GM19043 (cell line): ENCODE results near the gene THAP8.

Experiments
- ATAC-seq: cut with Tn5 transposase; IDR thresholded peaks from one replicate; pipeline ENCODE4 v1.9.1; 2021; ENCODE audit warnings: low read depth; ENCODE audit not compliant: unreplicated experiment

Gene THAP8

GRCh38 chr19:35995048-35995993 lies 58.8 kb downstream of the THAP8 start, which contains the start of gene SDHAF1:
TSS of gene SDHAF1 (plus strand) at chr19:35995188. CDS start at chr19:35995275, 87 bp downstream.
- ATAC-seq: peak; percentile 80

GRCh38 chr19:35993923-35994598 lies 60.0 kb downstream of the THAP8 start:
- no peak for ATAC-seq

DNA sequence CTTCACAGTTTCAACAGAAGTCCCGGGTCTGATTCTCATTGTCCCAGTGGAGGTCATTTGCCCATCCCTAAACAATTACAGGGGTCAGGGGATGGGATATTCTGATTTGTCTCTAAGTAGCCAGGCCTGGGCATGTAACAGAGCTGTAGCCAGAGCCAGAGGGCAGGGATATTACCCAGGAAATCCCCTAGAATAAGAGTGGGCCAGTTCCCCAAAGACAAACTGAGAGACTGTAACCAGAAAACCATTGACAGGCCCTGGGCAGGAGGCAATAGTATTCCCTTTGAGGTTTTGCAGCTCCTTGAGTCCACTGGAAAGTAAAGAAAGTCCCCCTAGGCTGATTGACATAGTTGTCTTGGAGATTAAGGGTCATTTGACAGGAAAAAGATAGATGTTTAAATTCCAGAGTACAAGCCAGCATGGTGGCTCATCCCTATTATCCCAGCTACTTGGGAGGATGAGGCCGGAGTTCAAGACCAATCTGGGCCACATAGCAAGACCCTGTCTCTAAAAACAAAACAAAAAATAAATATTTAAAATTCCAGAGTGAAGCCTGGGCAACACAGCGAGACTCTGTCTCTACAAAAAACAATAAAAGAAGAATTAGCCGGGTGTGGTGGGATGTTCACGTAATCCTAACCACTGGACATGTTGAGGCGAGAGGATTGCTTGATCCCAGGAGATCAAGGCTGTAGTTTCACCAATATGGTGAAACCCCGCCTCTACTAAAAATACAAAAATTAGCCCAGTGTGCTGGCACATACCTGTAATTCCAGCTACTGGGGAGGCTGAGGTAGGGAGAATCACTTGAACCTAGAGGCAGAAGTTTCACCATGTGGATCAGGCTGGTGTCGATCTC lies 60.9 kb downstream of the THAP8 start:
- ATAC-seq: no peak

- no peak for ATAC-seq
Observed at GRCh38 chr19:35991731-35992450, 62.2 kb downstream of the THAP8 start.

DNA sequence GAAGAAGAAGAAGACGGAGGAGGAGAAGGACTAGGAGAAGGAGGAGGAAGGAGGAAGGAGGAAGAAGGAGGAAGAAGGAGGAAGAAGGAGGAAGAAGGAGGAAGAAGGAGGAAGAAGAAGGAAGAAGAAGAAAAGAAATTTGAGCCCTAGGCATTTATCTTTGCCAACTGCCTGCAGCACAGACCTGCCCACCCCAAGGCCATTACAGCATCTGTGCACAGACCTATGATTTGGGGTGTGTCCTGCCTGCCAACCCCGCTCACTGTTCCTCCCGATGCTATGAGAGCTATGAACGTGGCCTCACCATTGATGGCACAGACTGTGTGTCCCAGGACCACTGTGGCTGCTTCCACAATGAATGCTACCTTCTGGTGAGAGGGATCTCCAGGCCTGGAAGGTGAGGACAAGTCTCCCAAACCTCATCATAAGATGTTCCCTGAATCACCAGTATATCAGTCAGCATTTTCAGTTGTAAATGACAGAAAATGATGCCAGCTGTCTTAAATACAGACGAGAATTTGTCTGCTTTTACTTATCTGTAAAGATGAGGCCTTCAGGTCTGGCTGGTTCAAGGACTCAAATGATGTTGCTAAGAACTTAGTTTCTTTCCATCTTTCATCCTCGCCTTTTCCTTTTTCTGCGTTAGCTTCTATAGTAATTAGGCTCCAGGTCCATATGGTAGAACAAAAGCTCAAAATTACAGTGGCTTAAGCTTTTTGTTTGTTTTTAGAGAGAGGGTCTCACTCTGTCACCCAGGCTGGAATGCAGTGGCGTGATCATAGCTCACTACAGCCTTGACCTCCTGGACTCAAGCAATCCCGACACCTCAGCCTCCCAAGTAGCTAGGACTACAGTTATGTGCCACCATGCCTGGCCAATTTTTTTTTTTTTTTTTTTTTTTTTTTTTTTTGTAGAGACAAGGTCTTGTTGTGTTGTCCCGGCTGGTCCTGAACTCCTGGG lies 63.0 kb downstream of the THAP8 start:
- ATAC-seq: no peak

DNA sequence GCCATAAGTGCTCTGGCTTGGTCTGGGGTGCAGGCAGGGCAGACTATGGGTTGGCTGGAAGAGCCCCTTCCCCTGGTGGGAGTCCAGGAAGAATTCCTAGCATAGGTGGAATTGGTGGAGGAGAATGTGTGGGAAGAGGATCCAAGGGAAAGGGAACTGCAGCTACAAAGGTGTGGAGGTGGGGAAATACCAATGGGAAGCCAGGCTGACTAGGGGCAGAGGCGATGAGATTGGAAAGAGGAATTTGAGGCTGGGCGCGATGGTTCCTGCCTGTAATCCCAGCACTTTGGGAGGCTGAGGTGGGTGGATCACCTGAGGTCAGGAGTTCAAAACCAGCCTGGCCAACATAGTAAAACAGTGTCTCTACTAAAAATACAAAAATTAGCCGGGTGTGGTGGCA lies 63.9 kb downstream of the THAP8 start:
- no peak for ATAC-seq

DNA sequence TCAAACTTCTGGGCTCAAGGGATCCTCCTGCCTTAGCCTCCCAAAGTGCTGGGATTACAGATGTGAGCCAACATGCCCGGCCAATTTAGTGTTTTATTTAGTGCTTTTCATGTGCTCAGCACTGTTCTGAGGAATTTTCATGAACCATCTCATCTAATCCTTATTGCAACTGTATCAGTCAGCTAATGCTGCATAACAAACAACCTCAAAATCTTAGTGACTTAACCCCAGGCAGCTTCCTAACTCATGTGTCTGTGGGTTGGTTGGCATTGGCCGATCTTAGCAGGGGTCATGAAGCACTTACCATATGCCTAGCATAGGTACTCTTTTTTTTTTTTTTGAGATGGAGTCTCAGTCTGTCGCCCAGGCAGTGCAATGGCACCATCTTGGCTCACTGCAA lies 65.3 kb downstream of the THAP8 start:
- ATAC-seq: no peak

DNA sequence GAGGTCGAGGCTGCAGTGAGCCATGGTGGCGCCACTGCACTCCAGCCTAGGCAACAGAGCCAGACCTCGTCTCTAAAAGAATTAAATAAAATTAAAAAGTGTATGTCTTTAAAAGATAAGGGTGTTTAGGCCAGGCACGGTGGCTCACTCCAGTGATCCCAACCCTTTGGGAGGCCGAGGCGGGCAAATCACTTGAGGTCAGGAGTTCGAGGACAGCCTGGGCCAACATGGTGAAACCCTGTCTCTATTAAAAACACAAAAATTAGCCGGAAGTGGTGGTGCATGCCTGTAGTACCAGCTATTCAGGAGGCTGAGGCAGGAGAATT lies 66.6 kb downstream of the THAP8 start:
- ATAC-seq: no peak

- ATAC-seq: no peak
Observed at GRCh38 chr19:35986664-35987570, 67.2 kb downstream of the THAP8 start.

DNA sequence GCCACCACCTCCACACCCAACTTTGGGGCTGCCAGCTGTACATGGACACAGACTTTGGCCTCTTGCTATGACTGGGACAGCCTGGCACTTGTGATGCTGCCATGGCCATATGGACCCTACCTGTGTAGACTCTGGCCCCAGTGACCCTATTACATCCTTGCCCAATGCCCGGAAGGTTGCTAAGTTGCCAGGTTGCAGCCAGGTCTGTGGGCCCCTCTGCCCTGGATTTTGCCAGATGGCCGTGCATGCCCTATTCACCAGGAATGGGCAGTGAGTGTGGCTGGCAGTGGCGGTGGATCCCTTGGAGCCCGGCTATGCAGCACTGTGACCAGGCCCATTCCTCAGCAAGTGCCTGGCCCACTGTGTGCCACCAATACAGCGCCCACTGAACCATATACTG lies 68.0 kb downstream of the THAP8 start:
- no peak for ATAC-seq
